GM23248 (cell line): Measurements from ENCODE around the gene TASOR. TPM values are rescaled to one million over a fixed set of nuclear protein-coding genes. Genes with fewer than 3 reads are reported as not detected.

Experiments used
- DNase-seq: peaks from one replicate; pipeline ENCODE4 v3.0.0-alpha.2; 2015
- H2AFZ ChIP-seq: fragments of 200-600 bp; sonication (generic); 2 replicates; pipeline ENCODE4 v1.6.1; 2016; ENCODE audit warnings: antibody characterized with exemption
- H3F3A ChIP-seq: fragments of 200-600 bp; sonication (generic); 2 replicates; pipeline ENCODE4 v1.6.1; 2016; ENCODE audit warnings: mild to moderate bottlenecking, antibody characterized with exemption, mixed run types; ENCODE audit not compliant: insufficient read depth
- H3K27ac ChIP-seq: fragments of 200-600 bp; sonication (generic); 2 replicates; pipeline ENCODE4 v1.5.1; 2016; ENCODE audit warnings: mild to moderate bottlenecking
- H3K27me3 ChIP-seq: fragments of 200-600 bp; sonication (generic); replicated peaks from 2 replicates; pipeline ENCODE4 v1.6.1; 2016; ENCODE audit warnings: mild to moderate bottlenecking; ENCODE audit not compliant: insufficient read depth
- H3K36me3 ChIP-seq: fragments of 200-600 bp; sonication (generic); 2 replicates; pipeline ENCODE4 v1.6.1; 2016; ENCODE audit warnings: low read depth, mild to moderate bottlenecking
- H3K4me1 ChIP-seq: fragments of 200-600 bp; sonication (generic); 2 replicates; pipeline ENCODE4 v1.6.1; 2016; ENCODE audit warnings: mild to moderate bottlenecking; ENCODE audit not compliant: insufficient read depth
- H3K4me2 ChIP-seq: fragments of 200-600 bp; sonication (generic); one replicate; pipeline ENCODE4 v1.6.1; 2016; ENCODE audit warnings: mild to moderate bottlenecking; ENCODE audit not compliant: unreplicated experiment
- H3K4me3 ChIP-seq: fragments of 200-600 bp; sonication (generic); 2 replicates; pipeline ENCODE4 v1.5.1; 2016; ENCODE audit warnings: mild to moderate bottlenecking
- H3K79me2 ChIP-seq: fragments of 200-600 bp; sonication (generic); 2 replicates; pipeline ENCODE4 v1.6.1; 2016; ENCODE audit warnings: mild to moderate bottlenecking; ENCODE audit not compliant: insufficient read depth
- H3K9ac ChIP-seq: fragments of 200-600 bp; sonication (generic); 2 replicates; pipeline ENCODE4 v1.6.1; 2016; ENCODE audit warnings: mild to moderate bottlenecking
- H3K9me2 ChIP-seq: fragments of 200-600 bp; sonication (generic); 2 replicates; pipeline ENCODE4 v1.6.1; 2016; ENCODE audit warnings: mixed run types, mild to moderate bottlenecking, moderate library complexity; ENCODE audit not compliant: insufficient read depth
- H3K9me3 ChIP-seq: fragments of 200-600 bp; sonication (generic); one replicate; pipeline ENCODE4 v1.6.1; 2017; ENCODE audit warnings: low read depth
- H4K20me1 ChIP-seq: fragments of 200-600 bp; sonication (generic); 2 replicates; pipeline ENCODE4 v1.6.0; 2016; ENCODE audit not compliant: insufficient read depth
- EZH2 ChIP-seq: fragments of 200-600 bp; sonication (generic); IDR thresholded peaks from 2 replicates; pipeline ENCODE4 v1.6.1; 2018; ENCODE audit warnings: antibody characterized with exemption, mild to moderate bottlenecking; ENCODE audit not compliant: insufficient read depth, poor library complexity, severe bottlenecking
- EZH2phosphoT487 ChIP-seq: fragments of 200-600 bp; sonication (generic); IDR thresholded peaks from 2 replicates; pipeline ENCODE4 v1.6.1; 2018; ENCODE audit warnings: antibody characterized with exemption, moderate library complexity, mild to moderate bottlenecking, low read depth; ENCODE audit not compliant: insufficient read depth
- WGBS, 2 experiments: methylation state at CpG; one replicate each; pipeline ENCODE4 v1.1.6; 2015 to 2017; ENCODE audit warnings: low lambda C conversion rate in 2 of 2, low coverage in 1 of 2; ENCODE audit errors: missing lambda C conversion rate in 2 of 2; 5-methylcytosine and 5-hydroxymethylcytosine counted together
- in situ Hi-C: fragments of 300-500 bp; cut with MboI; formaldehyde crosslinking; loops from 2 replicates; pipeline ENCODE4 v1.15.0; 2020
- polyA plus RNA-seq: library from polyadenylated mRNA; unstranded; fragments of >200 nt; fragmentation: Nextera tagmentation; extraction: Ambion mirVana; gene quantifications from 2 replicates; pipeline ENCODE4 v1.2.1, GENCODE V29; 2016
- total RNA-seq: library from RNA; depleted of rRNA; stranded (reverse); fragments of >200 nt; shearing (Covaris generic); gene quantifications from 2 replicates; pipeline ENCODE4 v1.2.3, GENCODE V29; 2014

Gene TASOR
- total and polyA plus RNA-seq, 2 experiments from 2014 or later, result 15.7 to 56.8 TPM

GRCh38 chr3:56706629-56707028, 23.6 kb upstream of the TASOR start:
- Histone ChIP-seq H3K36me3 (no peaks in the 10 kb centered on the region), H3K9me2 (no peaks in the 10 kb centered on the region), H3K79me2 (no peaks in the 10 kb centered on the region), H3K9me3 (no peaks in the 10 kb centered on the region), H3K4me1 (no peaks in the 10 kb centered on the region), H4K20me1 (no peaks in the 10 kb centered on the region), H3K9ac (no peak overlapping the region), H3K4me2 (no peak overlapping the region), H3K4me3 (no peak overlapping the region), H3F3A (no peaks in the 10 kb centered on the region), H2AFZ (no peak overlapping the region), H3K27ac (no peak overlapping the region), H3K27me3 (no peaks in the 10 kb centered on the region)
- TF ChIP-seq EZH2 (no peak), EZH2phosphoT487 (no peak)
- in situ Hi-C loops, result loop anchor here (10.0 kb wide), 1 partner anchor 88 kb away; no protein-coding TSS in a partner anchor
- no peak for DNase-seq

GRCh38 chr3:56704706-56705105, 21.6 kb upstream of the TASOR start:
- Histone ChIP-seq H3K4me1 (no peaks in the 10 kb centered on the region), H4K20me1 (no peaks in the 10 kb centered on the region), H3K4me2 (no peak overlapping the region), H3K9me2 (no peaks in the 10 kb centered on the region), H3K27ac (no peak overlapping the region), H3K4me3 (no peak overlapping the region), H3K9me3 (no peaks in the 10 kb centered on the region), H3K9ac (no peak overlapping the region), H3K36me3 (no peaks in the 10 kb centered on the region), H3K27me3 (no peaks in the 10 kb centered on the region), H2AFZ (no peak overlapping the region), H3K79me2 (no peaks in the 10 kb centered on the region), H3F3A (no peaks in the 10 kb centered on the region)
- no peak for TF ChIP-seq EZH2phosphoT487
- TF ChIP-seq EZH2, result no peak
- WGBS, 2 experiments, result 95 to 99% methylated on average over 3 of the region's 3 CpGs
- in situ Hi-C loops, result loop anchor here (5.0 to 10.0 kb wide), 2 partner anchors 90 to 288 kb away; no protein-coding TSS in a partner anchor
- no peak for DNase-seq

GRCh38 chr3:56702490-56703315, 19.6 kb upstream of the TASOR start:
- H3K4me2 ChIP-seq, result no peak overlapping the region
- no peaks in the 10 kb centered on the region for H3K27me3 ChIP-seq
- H3K4me1 ChIP-seq, result no peaks in the 10 kb centered on the region
- no peak overlapping the region for H3K4me3 ChIP-seq
- no peak for TF ChIP-seq EZH2phosphoT487
- TF ChIP-seq EZH2, result no peak
- WGBS, 2 experiments, result 15 to 20% methylated on average over 5 of the region's 5 CpGs
- H3K9ac ChIP-seq, result no peak overlapping the region
- peak; percentile 82 for DNase-seq
- no peaks in the 10 kb centered on the region for H4K20me1 ChIP-seq
- H3K9me2 ChIP-seq, result no peaks in the 10 kb centered on the region
- H3F3A ChIP-seq, result no peaks in the 10 kb centered on the region
- H3K9me3 ChIP-seq, result no peaks in the 10 kb centered on the region
- no peaks in the 10 kb centered on the region for H3K36me3 ChIP-seq
- in situ Hi-C loops, result loop anchor here (5.0 to 10.0 kb wide), 2 partner anchors 92 to 290 kb away; no protein-coding TSS in a partner anchor
- no peaks in the 10 kb centered on the region for H3K79me2 ChIP-seq
- no peak overlapping the region for H2AFZ ChIP-seq
- no peak overlapping the region for H3K27ac ChIP-seq

- Histone ChIP-seq H3K9ac (no peak overlapping the region), H3F3A (no peaks in the 10 kb centered on the region), H3K4me3 (no peak overlapping the region), H3K36me3 (no peaks in the 10 kb centered on the region), H3K27ac (no peak overlapping the region), H3K9me2 (no peaks in the 10 kb centered on the region), H4K20me1 (no peaks in the 10 kb centered on the region), H2AFZ (no peak overlapping the region), H3K27me3 (no peaks in the 10 kb centered on the region), H3K4me1 (no peaks in the 10 kb centered on the region), H3K9me3 (no peaks in the 10 kb centered on the region), H3K79me2 (no peaks in the 10 kb centered on the region), H3K4me2 (no peak overlapping the region)
- TF ChIP-seq EZH2, result no peak
- no peak for TF ChIP-seq EZH2phosphoT487
- 54 to 63% methylated on average over 4 of the region's 4 CpGs for WGBS, 2 experiments
- in situ Hi-C loops, result loop anchor here (5.0 to 10.0 kb wide), 2 partner anchors 95 to 292 kb away; no protein-coding TSS in a partner anchor
- DNase-seq, result no peak
Observed at GRCh38 chr3:56700151-56700550, 17.1 kb upstream of the TASOR start.
